ENCODE measurements around the gene NLGN4Y. TPM values are rescaled to one million over a fixed set of nuclear protein-coding genes. Genes with fewer than 3 reads are reported as not detected.

NLGN4Y gene
- total and polyA plus RNA-seq, 2 of the 13 experiments (the other 11 are each of a cell fraction or from before 2014, with no cell fraction given): 6.0 to 16.5 TPM

DNA sequence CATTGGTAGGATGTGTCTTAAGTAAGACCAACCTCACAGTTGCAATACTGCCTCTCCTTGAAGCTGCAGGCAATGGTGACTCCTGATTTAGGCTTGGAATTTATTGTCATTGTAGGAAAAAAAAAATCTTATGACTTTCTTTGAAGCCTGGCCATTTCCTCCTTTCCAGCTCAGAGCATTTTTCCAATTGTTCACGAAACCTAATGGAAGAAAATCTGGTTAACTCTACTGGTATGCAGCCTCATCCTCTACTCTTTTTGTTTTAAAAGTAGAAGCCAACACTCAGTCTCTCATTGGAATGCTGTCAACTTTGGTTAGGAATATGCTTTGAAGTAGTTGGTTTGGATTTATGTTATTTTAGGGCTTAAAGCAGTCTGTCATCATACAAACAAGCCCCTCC is 298.6 kb downstream of the NLGN4Y start:
- 100% methylated on average over 1 of the region's 1 CpG for WGBS (ENCODE audit: low lambda C conversion rate)
- Histone ChIP-seq H3K79me2 (ENCODE audit: insufficient read depth, low read length) (no peaks in the 10 kb centered on the region), H3K9ac (ENCODE audit: insufficient read depth, low read depth, low read length) (no peak overlapping the region), H3K27ac (ENCODE audit: extremely low read length, insufficient read depth, low read length) (no peak overlapping the region), H2AFZ (ENCODE audit: low read length) (no peak overlapping the region), H3K36me3 (replicated peaks in 1 of 2; ENCODE audit: control insufficient read depth in 1 of 2, insufficient read depth in 2 of 2, low read length in 2 of 2) (no peaks in the 10 kb centered on the region; a peak in 1 of 5 replicates), H4K20me1 (ENCODE audit: insufficient read depth, low read length) (no peaks in the 10 kb centered on the region), H3K27me3 (ENCODE audit: control insufficient read depth in 1 of 2, insufficient read depth in 2 of 2, low read length in 2 of 2) (no peaks in the 10 kb centered on the region), H3K4me1 (ENCODE audit: insufficient read depth, low read length) (0 out of 2 replicates have a peak, but pooled peaks cover 7% of the 10 kb centered on the region), H3K4me3 (replicated peaks in 1 of 3; ENCODE audit: insufficient read depth in 1 of 3, low read depth in 2 of 3, low read length in 3 of 3) (no peak overlapping the region), H3K4me2 (ENCODE audit: low read depth, low read length) (no peak overlapping the region), H3K9me3 (ENCODE audit: low read length) (no peaks in the 10 kb centered on the region)
- ATAC-seq (no peak), FAIRE-seq (no peak), DNase-seq (ENCODE audit: low spot score) (no peak)
- CTCF ChIA-PET (ENCODE audit: low intra/inter-chr PET ratio, low total read pairs): no interaction called here
- POLR2A ChIA-PET: no interaction called here
- intact Hi-C loops (cut with micrococcal nuclease; ENCODE audit: unreplicated experiment) (no loop called here), in situ Hi-C loops (cut with HindIII; ENCODE audit: extremely low pct_ligation_motif_present, low pct_unique_long_range_greater_than_20kb) (no loop called here)
- no TSS peak for BruUV-seq (replicated peaks)
- TF ChIP-seq ARNT (IDR thresholded peaks at IDR 0.05) (no peak), ARID3A (IDR thresholded peaks at IDR 0.05; ENCODE audit: low read depth, low read length) (no peak), ATF5 (CRISPR knock-in tag; IDR thresholded peaks at IDR 0.05; ENCODE audit: low read depth) (no peak), BHLHE40 (IDR thresholded peaks at IDR 0.05; ENCODE audit: low read length) (no peak), ZNF713 (CRISPR knock-in tag; IDR thresholded peaks at IDR 0.05) (no peak), ZNF563 (CRISPR knock-in tag; IDR thresholded peaks at IDR 0.05) (no peak), TEAD3 (CRISPR knock-in tag; optimal IDR thresholded peaks at IDR 0.05; ENCODE audit: borderline replicate concordance) (no peak), FOXC1 (CRISPR knock-in tag; IDR thresholded peaks at IDR 0.05; ENCODE audit: borderline replicate concordance) (no peak), HOXA9 (CRISPR knock-in tag; IDR thresholded peaks at IDR 0.05; ENCODE audit: borderline replicate concordance) (no peak), ZNF292 (CRISPR knock-in tag; IDR thresholded peaks at IDR 0.05; ENCODE audit: borderline replicate concordance, low read depth) (no peak), HDAC1 (CRISPR knock-in tag; IDR thresholded peaks at IDR 0.05) (no peak), ZNF674 (CRISPR knock-in tag; IDR thresholded peaks at IDR 0.05; ENCODE audit: low read depth) (no peak), CHCHD3 (CRISPR knock-in tag; IDR thresholded peaks at IDR 0.05) (no peak), HNRNPH1 (optimal IDR thresholded peaks at IDR 0.05; ENCODE audit: low read depth, low read length) (no peak)
- TF ChIP-seq, protein P1, sequence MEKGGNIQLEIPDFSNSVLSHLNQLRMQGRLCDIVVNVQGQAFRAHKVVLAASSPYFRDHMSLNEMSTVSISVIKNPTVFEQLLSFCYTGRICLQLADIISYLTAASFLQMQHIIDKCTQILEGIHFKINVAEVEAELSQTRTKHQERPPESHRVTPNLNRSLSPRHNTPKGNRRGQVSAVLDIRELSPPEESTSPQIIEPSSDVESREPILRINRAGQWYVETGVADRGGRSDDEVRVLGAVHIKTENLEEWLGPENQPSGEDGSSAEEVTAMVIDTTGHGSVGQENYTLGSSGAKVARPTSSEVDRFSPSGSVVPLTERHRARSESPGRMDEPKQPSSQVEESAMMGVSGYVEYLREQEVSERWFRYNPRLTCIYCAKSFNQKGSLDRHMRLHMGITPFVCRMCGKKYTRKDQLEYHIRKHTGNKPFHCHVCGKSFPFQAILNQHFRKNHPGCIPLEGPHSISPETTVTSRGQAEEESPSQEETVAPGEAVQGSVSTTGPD (CRISPR knock-in tag; IDR thresholded peaks at IDR 0.05): no peak
- TF ChIP-seq, protein P2, sequence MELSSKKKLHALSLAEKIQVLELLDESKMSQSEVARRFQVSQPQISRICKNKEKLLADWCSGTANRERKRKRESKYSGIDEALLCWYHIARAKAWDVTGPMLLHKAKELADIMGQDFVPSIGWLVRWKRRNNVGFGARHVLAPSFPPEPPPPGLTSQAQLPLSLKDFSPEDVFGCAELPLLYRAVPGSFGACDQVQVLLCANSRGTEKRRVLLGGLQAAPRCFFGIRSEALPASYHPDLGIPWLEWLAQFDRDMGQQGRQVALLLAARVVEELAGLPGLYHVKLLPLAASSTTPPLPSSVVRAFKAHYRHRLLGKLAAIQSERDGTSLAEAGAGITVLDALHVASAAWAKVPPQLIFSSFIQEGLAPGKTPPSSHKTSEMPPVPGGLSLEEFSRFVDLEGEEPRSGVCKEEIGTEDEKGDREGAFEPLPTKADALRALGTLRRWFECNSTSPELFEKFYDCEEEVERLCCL (CRISPR knock-in tag; IDR thresholded peaks at IDR 0.05; ENCODE audit: borderline replicate concordance): no peak

All from HepG2 (cell line).